HEK293 (cell line): Measurements from ENCODE around the gene KLB.
A peak's percentile ranks its signal among the peaks of the same experiment; 100 is the strongest.

Experiments used
- GLI4 ChIP-seq: fragments of 450-650 bp; formaldehyde crosslinking; IDR thresholded peaks from 2 replicates; pipeline ENCODE4 v1.5.1; 2016; ENCODE audit warnings: missing biosample characterization, missing genetic modification characterization
- MZF1 ChIP-seq: fragments of 450-650 bp; formaldehyde crosslinking; IDR thresholded peaks from 2 replicates; pipeline ENCODE4 v1.5.1; 2017; ENCODE audit warnings: missing biosample characterization, missing genetic modification characterization, borderline replicate concordance
- OVOL3 ChIP-seq: fragments of 450-650 bp; formaldehyde crosslinking; IDR thresholded peaks from 2 replicates; pipeline ENCODE4 v1.5.1; 2016; ENCODE audit warnings: missing biosample characterization, missing genetic modification characterization
- PRDM10 ChIP-seq: fragments of 450-650 bp; formaldehyde crosslinking; IDR thresholded peaks from 2 replicates; pipeline ENCODE4 v1.5.1; 2016; ENCODE audit warnings: missing biosample characterization, missing genetic modification characterization
- PRDM4 ChIP-seq: fragments of 450-650 bp; formaldehyde crosslinking; IDR thresholded peaks from 2 replicates; pipeline ENCODE4 v1.5.1; 2017; ENCODE audit warnings: missing biosample characterization, missing genetic modification characterization
- REPIN1 ChIP-seq: fragments of 450-650 bp; formaldehyde crosslinking; IDR thresholded peaks from 2 replicates; pipeline ENCODE4 v1.5.1; 2017; ENCODE audit warnings: missing biosample characterization, missing genetic modification characterization, low read depth
- SALL2 ChIP-seq: fragments of 450-650 bp; formaldehyde crosslinking; IDR thresholded peaks from 2 replicates; pipeline ENCODE4 v1.5.0; 2017; ENCODE audit warnings: missing biosample characterization, mild to moderate bottlenecking, missing genetic modification characterization, borderline replicate concordance
- SP7 ChIP-seq: fragments of 450-650 bp; formaldehyde crosslinking; IDR thresholded peaks from 2 replicates; pipeline ENCODE4 v1.5.1; 2016; ENCODE audit warnings: missing biosample characterization, missing genetic modification characterization
- ZFP69B ChIP-seq: fragments of 450-650 bp; formaldehyde crosslinking; IDR thresholded peaks from 2 replicates; pipeline ENCODE4 v1.5.1; 2016; ENCODE audit warnings: missing biosample characterization, missing genetic modification characterization
- ZNF169 ChIP-seq: fragments of 450-650 bp; formaldehyde crosslinking; IDR thresholded peaks from 2 replicates; pipeline ENCODE4 v1.5.1; 2016; ENCODE audit warnings: missing biosample characterization, missing genetic modification characterization
- ZNF239 ChIP-seq: fragments of 450-650 bp; formaldehyde crosslinking; IDR thresholded peaks from 2 replicates; pipeline ENCODE4 v1.5.1; 2016; ENCODE audit warnings: missing biosample characterization, missing genetic modification characterization
- ZNF26 ChIP-seq: fragments of 450-650 bp; formaldehyde crosslinking; IDR thresholded peaks from 2 replicates; pipeline ENCODE4 v1.5.1; 2016; ENCODE audit warnings: missing biosample characterization, missing genetic modification characterization
- ZNF280C ChIP-seq: fragments of 450-650 bp; formaldehyde crosslinking; IDR thresholded peaks from 2 replicates; pipeline ENCODE4 v1.5.1; 2016; ENCODE audit warnings: missing biosample characterization, missing genetic modification characterization
- ZNF302 ChIP-seq: fragments of 450-650 bp; formaldehyde crosslinking; IDR thresholded peaks from 2 replicates; pipeline ENCODE4 v1.5.1; 2016; ENCODE audit warnings: missing biosample characterization, missing genetic modification characterization, low read depth
- ZNF394 ChIP-seq: fragments of 450-650 bp; formaldehyde crosslinking; IDR thresholded peaks from 2 replicates; pipeline ENCODE4 v1.5.1; 2016; ENCODE audit warnings: missing biosample characterization, missing genetic modification characterization, mild to moderate bottlenecking, moderate library complexity, borderline replicate concordance
- ZNF404 ChIP-seq: fragments of 450-650 bp; formaldehyde crosslinking; IDR thresholded peaks from 2 replicates; pipeline ENCODE4 v1.5.1; 2017; ENCODE audit warnings: missing biosample characterization, missing genetic modification characterization
- ZNF423 ChIP-seq: fragments of 450-650 bp; formaldehyde crosslinking; IDR thresholded peaks from 2 replicates; pipeline ENCODE4 v1.5.1; 2016; ENCODE audit warnings: missing biosample characterization, missing genetic modification characterization
- ZNF501 ChIP-seq: fragments of 450-650 bp; formaldehyde crosslinking; IDR thresholded peaks from 2 replicates; pipeline ENCODE4 v1.5.1; 2016; ENCODE audit warnings: missing biosample characterization, missing genetic modification characterization
- ZNF549 ChIP-seq: fragments of 450-650 bp; IDR thresholded peaks from 2 replicates; pipeline ENCODE4 v1.5.1; 2018; ENCODE audit warnings: missing biosample characterization, missing genetic modification characterization, mild to moderate bottlenecking, inconsistent platforms, moderate library complexity
- ZNF707 ChIP-seq: fragments of 450-650 bp; formaldehyde crosslinking; IDR thresholded peaks from 2 replicates; pipeline ENCODE4 v1.5.1; 2016; ENCODE audit warnings: missing biosample characterization, missing genetic modification characterization
- TF ChIP-seq, protein P1 (sequence below): fragments of 450-650 bp; formaldehyde crosslinking; IDR thresholded peaks from 2 replicates; pipeline ENCODE4 v1.5.1; 2016; ENCODE audit warnings: missing biosample characterization, missing genetic modification characterization
- TF ChIP-seq, protein P2 (sequence below): fragments of 450-650 bp; formaldehyde crosslinking; conservative IDR thresholded peaks from 2 replicates; pipeline ENCODE4 v1.5.1; 2016; ENCODE audit warnings: low read depth, missing biosample characterization, missing genetic modification characterization

The KLB gene

DNA sequence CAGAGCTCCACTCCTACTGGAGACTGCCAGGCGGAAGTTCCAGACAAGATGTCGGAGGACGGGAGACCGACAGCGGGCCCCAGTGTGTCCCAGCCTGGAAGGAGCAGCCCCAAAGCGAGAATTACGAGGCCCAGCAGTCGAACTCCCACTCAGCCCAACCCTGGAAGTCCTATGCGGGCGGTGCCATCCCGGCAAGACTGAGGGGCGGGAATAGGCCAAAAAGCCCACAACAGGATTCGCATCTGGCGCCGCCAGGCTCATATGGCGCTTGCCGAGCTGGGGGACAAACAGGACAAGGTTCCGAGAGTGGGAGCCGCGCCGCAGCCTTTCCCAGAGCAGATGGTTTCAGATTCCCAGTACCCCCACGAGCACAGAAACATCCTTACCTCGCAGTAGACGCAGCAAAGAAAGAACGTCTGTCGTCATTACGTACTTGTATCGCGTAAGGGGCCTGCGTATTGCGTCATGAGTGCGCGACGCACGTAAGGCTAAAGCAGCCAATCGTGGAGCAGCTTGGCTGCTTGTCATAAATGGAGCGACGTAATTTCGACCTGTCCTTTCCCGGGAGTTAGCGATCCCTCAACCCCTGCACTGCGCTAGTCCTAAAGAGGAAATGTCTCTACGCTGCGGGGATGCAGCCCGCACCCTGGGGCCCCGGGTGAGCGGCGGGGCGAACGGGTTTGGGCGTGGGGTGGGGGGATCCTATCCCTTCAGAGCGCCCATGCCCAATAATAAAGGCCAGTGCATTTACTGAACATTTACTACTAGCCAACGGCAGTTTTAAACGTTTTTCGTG is 52.0 kb downstream of the KLB start, which contains the start of the genes LIAS and RPL9 (continued):
- TF ChIP-seq, protein P1, sequence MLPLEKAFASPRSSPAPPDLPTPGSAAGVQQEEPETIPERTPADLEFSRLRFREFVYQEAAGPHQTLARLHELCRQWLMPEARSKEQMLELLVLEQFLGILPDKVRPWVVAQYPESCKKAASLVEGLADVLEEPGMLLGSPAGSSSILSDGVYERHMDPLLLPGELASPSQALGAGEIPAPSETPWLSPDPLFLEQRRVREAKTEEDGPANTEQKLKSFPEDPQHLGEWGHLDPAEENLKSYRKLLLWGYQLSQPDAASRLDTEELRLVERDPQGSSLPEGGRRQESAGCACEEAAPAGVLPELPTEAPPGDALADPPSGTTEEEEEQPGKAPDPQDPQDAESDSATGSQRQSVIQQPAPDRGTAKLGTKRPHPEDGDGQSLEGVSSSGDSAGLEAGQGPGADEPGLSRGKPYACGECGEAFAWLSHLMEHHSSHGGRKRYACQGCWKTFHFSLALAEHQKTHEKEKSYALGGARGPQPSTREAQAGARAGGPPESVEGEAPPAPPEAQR (tag by site-specific recombination), result no peak
- TF ChIP-seq ZFP69B (tag by site-specific recombination) (peak; percentile 76; the same call in 1 of the 2 replicates), GLI4 (tag by site-specific recombination) (0 out of 2 replicates have a peak, but pooled peaks have one; percentile 19), OVOL3 (tag by site-specific recombination) (peak; percentile 40; the same call in 1 of the 2 replicates), SP7 (tag by site-specific recombination) (peak; percentile 68), ZNF707 (tag by site-specific recombination) (no peak), MZF1 (tag by site-specific recombination) (peak; percentile 64), ZNF423 (tag by site-specific recombination) (peak; percentile 99), ZNF394 (tag by site-specific recombination) (peak; percentile 46; the same call in 1 of the 2 replicates), ZNF404 (no peak), ZNF280C (tag by site-specific recombination) (no peak), PRDM4 (tag by site-specific recombination) (peak; percentile 70; the same call in 1 of the 2 replicates), ZNF302 (tag by site-specific recombination) (no peak), ZNF549 (tag by site-specific recombination) (no peak), ZNF169 (tag by site-specific recombination) (no peak), ZNF26 (tag by site-specific recombination) (no peak), ZNF501 (peak; percentile 76; the same call in 1 of the 2 replicates), ZNF239 (tag by site-specific recombination) (no peak), SALL2 (tag by site-specific recombination) (no peak), PRDM10 (tag by site-specific recombination) (peak; percentile 88), REPIN1 (tag by site-specific recombination) (no peak)
- TF ChIP-seq, protein P2, sequence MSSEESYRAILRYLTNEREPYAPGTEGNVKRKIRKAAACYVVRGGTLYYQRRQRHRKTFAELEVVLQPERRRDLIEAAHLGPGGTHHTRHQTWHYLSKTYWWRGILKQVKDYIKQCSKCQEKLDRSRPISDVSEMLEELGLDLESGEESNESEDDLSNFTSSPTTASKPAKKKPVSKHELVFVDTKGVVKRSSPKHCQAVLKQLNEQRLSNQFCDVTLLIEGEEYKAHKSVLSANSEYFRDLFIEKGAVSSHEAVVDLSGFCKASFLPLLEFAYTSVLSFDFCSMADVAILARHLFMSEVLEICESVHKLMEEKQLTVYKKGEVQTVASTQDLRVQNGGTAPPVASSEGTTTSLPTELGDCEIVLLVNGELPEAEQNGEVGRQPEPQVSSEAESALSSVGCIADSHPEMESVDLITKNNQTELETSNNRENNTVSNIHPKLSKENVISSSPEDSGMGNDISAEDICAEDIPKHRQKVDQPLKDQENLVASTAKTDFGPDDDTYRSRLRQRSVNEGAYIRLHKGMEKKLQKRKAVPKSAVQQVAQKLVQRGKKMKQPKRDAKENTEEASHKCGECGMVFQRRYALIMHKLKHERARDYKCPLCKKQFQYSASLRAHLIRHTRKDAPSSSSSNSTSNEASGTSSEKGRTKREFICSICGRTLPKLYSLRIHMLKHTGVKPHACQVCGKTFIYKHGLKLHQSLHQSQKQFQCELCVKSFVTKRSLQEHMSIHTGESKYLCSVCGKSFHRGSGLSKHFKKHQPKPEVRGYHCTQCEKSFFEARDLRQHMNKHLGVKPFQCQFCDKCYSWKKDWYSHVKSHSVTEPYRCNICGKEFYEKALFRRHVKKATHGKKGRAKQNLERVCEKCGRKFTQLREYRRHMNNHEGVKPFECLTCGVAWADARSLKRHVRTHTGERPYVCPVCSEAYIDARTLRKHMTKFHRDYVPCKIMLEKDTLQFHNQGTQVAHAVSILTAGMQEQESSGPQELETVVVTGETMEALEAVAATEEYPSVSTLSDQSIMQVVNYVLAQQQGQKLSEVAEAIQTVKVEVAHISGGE, result peak; percentile 16; the same call in 1 of the 2 replicates
